Subcutaneous adipose tissue (tissue), 4 donors: ENCODE data around the gene OGFR. TPM values are rescaled to one million over a fixed set of nuclear protein-coding genes. Genes with fewer than 3 reads are reported as not detected.

Source experiments
- total RNA-seq, 4 donors: library from RNA; depleted of rRNA; stranded (reverse); fragments of >200 nt; gene quantifications; one replicate each; pipeline ENCODE4 v1.1.0, GENCODE V29; 2016
- TF ChIP-seq, protein P1 (sequence below): fragments of 450-650 bp; IDR thresholded peaks from one replicate; pipeline ENCODE4 v1.5.1; 2016; ENCODE audit warnings: low read depth, mild to moderate bottlenecking, control low read depth, antibody characterized with exemption, moderate library complexity

Gene OGFR
- total RNA-seq, 4 donors from 2014 or later = 17.4 to 67.1 (median 44.4) TPM

DNA sequence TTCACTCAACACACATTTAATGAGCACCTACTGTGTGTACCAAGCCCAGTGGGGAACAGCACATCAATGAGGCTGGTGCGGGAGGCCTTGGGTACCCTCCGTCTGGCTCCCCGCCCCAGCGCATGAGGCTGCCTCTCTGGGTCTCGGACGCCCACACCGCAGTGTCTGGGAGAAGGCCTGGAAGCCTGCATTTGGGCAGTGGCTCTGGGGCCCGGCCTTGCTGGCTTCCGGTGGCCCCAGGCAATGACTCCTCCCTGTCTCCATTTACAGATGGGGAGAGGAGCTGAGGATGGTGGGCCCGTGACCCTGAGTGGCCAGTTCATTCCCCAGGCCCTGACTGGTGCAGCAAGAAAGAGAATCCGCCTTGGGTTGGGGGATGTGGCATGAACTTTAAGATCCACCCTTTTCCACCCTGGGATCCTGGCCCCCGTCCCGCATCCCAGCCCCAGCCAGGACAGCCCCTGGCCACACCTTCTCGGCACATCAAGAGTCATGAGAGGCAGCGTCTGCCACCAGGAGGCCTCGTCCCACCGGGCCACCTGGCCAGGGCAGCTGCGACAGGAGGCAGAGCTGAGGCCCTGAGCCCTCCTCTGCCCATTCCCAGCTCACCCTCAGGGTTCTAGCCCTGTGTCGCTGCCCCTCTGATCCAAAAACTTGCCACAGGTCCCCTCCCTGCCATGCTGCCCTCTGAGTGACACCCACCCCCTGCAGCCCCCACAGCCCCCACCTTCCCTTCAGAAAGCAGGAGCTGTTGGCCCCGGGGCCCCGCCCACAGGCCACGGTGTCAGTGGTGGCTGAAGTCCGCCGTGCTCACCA lies 25.8 kb upstream of the OGFR start:
- TF ChIP-seq, protein P1, sequence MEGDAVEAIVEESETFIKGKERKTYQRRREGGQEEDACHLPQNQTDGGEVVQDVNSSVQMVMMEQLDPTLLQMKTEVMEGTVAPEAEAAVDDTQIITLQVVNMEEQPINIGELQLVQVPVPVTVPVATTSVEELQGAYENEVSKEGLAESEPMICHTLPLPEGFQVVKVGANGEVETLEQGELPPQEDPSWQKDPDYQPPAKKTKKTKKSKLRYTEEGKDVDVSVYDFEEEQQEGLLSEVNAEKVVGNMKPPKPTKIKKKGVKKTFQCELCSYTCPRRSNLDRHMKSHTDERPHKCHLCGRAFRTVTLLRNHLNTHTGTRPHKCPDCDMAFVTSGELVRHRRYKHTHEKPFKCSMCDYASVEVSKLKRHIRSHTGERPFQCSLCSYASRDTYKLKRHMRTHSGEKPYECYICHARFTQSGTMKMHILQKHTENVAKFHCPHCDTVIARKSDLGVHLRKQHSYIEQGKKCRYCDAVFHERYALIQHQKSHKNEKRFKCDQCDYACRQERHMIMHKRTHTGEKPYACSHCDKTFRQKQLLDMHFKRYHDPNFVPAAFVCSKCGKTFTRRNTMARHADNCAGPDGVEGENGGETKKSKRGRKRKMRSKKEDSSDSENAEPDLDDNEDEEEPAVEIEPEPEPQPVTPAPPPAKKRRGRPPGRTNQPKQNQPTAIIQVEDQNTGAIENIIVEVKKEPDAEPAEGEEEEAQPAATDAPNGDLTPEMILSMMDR = no peak

DNA sequence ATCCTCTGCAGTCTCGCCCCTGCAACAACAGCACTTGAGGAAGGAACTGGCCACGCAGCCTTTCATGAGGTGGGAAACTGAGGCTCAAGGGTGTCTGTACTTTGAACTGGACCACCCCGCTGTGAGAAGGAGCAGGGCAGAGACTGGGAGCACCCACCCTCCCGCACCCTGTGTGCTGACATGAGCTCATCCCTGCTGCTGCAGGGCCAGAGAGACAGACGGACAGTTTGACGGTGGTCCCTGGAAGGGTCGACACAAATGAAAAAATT lies 25.3 kb upstream of the OGFR start:
- TF ChIP-seq, protein P1 = no peak

DNA sequence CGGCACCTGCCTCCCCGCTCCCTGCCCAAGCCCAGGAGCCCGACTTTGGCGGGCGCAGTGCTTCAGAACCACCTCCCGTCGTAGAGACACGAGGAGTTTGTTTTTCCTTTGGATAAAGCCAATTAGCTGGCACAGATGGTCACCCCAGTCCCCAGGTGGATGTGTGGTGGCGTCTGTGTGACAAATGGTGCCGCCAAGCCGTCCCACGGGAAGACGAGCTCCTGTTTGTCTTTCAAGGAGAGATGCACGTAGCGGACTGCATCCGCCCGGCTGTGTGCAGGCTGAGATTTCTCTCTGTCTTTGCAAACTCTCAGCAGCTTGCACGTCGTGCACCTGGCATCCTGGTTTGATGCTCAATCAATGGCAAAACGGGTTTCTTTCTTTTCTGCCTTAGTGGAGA lies 24.4 kb upstream of the OGFR start:
- TF ChIP-seq, protein P1 = no peak

DNA sequence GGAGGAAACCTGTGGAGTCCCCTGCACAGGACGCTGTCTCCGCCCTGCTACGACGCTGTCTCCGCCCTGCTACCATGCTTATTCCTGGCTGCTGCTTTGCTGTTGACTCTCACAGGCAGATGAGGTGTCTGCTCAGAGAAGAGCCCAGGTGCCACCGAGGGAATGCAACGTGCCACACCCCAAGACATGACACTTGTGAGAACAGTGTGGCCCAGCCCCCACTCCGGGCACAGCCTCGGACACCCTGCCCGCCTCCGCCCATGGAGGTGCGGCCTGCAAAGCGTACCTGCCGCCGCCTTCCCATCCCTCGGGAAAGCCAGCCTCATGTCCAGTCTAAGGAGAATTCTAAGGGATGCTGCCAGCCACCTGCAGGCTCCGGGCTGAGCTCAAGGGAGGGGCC lies 23.9 kb upstream of the OGFR start:
- TF ChIP-seq, protein P1 = no peak

DNA sequence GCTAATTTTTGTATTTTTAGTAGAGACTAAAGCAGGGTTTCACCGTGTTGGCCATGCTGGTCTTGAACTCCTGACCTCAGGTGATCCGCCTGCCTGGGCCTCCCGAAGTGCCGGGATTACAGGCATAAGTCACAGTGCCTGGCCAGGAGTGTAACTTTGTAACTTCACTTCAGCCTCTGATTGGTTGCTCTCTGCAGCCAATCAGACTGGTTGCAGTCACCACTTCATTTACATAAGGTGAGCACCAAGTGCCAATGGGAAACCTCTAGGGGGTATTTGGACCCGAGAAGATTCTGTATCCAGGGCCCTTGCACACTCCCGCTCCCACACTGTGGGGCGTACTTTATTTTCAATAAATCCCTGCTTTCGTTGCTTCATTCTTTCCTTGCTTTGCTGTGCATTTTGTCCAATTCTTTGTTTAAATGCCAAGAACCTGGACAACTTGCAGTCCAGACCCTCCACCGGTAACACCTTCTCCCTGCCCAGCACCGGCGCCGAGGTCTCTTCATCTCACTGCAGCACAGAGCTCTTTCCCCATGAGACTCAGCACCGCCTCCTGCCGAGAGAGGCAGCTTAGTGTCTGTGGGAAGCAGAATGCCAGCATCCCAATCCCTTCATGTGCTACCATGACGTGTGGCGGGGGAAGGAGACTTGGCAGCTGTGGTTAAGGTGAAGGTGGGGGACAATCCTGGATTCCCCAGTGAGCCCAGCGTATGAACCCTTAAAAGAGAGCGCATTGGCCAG lies 22.3 kb upstream of the OGFR start:
- TF ChIP-seq, protein P1 = no peak

DNA sequence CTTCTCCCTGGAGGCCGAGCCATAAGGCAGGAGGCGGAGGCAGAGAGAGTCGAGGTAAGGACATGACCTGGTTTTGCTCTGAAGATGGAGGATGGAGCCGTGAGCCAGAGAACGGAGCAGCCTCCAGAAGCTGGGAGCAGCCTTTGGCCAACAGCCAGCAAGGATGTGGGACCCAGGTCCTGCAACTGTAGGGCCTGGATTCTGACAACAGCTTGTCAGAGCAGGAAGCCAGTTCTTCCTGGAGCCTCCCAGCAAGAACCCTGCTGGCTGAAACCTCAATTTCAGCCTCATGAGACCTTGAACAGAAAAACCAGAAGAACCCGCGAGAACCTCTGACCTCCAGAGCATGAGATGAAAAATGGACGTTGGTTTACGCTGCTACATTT lies 21.7 kb upstream of the OGFR start:
- TF ChIP-seq, protein P1 = no peak

DNA sequence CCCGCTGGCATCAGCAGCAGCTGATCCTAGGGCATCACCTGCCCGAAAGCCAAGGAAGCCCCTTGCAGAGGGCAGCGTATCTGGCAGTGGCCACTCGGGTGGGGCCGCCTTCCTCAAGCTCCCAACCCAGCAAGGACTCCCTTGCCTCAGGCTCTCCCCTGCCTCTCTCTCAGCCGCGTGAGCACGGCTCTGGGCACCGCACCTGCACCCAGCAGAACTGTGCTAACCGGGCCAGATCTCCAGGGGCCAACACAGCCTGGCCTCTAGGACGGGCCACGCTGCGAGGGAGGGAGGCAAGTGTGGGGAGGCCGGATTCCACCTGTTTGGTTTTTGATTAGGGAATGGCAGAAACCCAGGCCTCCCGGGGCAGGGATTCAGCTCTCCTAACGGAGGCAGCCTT lies 20.1 kb upstream of the OGFR start:
- TF ChIP-seq, protein P1 = no peak
